DND-41 (cell line): Measurements from ENCODE around the gene BARHL1.

Experiments used
- EZH2 ChIP-seq: IDR thresholded peaks from 3 replicates; pipeline ENCODE4 v1.6.1; 2012; ENCODE audit warnings: borderline replicate concordance, low read depth, mild to moderate bottlenecking, moderate library complexity, low read length, inconsistent platforms; ENCODE audit not compliant: severe bottlenecking
- TF ChIP-seq, protein P1 (sequence below): IDR thresholded peaks from 2 replicates; pipeline ENCODE4 v1.5.1; 2012; ENCODE audit warnings: borderline replicate concordance, low read length, moderate library complexity, mild to moderate bottlenecking; ENCODE audit not compliant: poor library complexity, severe bottlenecking; ENCODE audit errors: extremely low read depth

DNA sequence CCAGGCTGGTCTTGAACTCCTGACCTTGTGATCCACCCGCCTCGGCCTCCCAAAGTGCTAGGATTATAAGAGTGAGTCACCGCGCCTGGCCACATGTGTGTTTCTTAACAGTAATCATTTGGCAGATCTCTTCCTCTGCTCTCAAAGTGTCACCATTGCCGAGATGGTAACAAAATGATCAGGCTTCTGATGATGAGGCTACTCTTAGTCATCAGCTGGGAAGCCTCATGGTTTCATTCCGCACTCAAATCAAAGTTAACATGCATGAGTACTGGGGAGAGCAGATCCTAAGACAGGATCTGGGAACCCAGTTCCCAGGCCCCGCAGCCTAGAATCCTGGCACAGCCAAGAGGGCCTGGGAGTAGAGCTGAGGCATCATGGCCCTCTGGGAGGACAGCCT, 27.4 kb downstream of the BARHL1 start:
- TF ChIP-seq, protein P1, sequence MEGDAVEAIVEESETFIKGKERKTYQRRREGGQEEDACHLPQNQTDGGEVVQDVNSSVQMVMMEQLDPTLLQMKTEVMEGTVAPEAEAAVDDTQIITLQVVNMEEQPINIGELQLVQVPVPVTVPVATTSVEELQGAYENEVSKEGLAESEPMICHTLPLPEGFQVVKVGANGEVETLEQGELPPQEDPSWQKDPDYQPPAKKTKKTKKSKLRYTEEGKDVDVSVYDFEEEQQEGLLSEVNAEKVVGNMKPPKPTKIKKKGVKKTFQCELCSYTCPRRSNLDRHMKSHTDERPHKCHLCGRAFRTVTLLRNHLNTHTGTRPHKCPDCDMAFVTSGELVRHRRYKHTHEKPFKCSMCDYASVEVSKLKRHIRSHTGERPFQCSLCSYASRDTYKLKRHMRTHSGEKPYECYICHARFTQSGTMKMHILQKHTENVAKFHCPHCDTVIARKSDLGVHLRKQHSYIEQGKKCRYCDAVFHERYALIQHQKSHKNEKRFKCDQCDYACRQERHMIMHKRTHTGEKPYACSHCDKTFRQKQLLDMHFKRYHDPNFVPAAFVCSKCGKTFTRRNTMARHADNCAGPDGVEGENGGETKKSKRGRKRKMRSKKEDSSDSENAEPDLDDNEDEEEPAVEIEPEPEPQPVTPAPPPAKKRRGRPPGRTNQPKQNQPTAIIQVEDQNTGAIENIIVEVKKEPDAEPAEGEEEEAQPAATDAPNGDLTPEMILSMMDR, result no peak
- TF ChIP-seq EZH2, result no peak
